Measurements from ENCODE around the gene FETUB. TPM values are rescaled to one million over a fixed set of nuclear protein-coding genes. Genes with fewer than 3 reads are reported as not detected.

The FETUB gene
- total RNA-seq, 4 donors from 2014 or later: not detected

DNA sequence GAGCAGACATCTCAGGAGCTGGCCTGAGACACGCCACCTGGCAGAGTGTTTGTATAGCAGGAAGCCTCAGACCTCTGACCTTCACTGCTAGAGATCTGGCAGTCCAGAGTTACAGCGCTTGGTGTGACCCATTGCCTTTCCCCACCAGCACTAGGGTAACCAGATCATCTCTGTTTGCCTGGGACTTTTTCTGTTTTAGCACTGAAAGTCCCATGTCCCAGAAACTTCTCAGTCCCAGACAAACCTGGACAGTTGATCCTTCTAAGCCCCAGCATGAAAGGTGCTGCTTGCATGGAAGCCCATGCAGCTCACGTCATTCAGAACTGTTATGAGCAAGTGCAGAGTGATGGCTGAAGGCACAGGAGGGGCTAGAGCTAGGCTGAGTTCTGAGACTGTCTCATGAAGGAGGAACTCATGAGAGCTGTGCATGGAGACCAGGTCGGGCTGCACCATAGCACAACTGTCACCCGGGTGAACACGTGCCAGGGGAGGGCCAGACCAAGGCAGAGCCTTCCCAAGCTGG is 45.5 kb upstream of the FETUB start:
- no peak for TF ChIP-seq POLR2A (IDR thresholded peaks at IDR 0.05)
- TF ChIP-seq, protein P1, sequence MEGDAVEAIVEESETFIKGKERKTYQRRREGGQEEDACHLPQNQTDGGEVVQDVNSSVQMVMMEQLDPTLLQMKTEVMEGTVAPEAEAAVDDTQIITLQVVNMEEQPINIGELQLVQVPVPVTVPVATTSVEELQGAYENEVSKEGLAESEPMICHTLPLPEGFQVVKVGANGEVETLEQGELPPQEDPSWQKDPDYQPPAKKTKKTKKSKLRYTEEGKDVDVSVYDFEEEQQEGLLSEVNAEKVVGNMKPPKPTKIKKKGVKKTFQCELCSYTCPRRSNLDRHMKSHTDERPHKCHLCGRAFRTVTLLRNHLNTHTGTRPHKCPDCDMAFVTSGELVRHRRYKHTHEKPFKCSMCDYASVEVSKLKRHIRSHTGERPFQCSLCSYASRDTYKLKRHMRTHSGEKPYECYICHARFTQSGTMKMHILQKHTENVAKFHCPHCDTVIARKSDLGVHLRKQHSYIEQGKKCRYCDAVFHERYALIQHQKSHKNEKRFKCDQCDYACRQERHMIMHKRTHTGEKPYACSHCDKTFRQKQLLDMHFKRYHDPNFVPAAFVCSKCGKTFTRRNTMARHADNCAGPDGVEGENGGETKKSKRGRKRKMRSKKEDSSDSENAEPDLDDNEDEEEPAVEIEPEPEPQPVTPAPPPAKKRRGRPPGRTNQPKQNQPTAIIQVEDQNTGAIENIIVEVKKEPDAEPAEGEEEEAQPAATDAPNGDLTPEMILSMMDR (IDR thresholded peaks at IDR 0.05): no peak
- intact Hi-C loops (cut with DNase I): no loop called here
- Histone ChIP-seq H3K27me3 (no peaks in the 10 kb centered on the region), H3K4me1 (peaks cover 0 to 3% of the 10 kb centered on the region in 2 donors), H3K9me3 (no peaks in the 10 kb centered on the region), H3K36me3 (no peaks in the 10 kb centered on the region), H3K4me3 (replicated peaks in 1 of 3) (no peak overlapping the region), H3K27ac (no peak overlapping the region)
- 72 to 77% methylated on average over 3 to 6 of the region's 6 CpGs for WGBS, 2 donors
- no peak for DNase-seq

DNA sequence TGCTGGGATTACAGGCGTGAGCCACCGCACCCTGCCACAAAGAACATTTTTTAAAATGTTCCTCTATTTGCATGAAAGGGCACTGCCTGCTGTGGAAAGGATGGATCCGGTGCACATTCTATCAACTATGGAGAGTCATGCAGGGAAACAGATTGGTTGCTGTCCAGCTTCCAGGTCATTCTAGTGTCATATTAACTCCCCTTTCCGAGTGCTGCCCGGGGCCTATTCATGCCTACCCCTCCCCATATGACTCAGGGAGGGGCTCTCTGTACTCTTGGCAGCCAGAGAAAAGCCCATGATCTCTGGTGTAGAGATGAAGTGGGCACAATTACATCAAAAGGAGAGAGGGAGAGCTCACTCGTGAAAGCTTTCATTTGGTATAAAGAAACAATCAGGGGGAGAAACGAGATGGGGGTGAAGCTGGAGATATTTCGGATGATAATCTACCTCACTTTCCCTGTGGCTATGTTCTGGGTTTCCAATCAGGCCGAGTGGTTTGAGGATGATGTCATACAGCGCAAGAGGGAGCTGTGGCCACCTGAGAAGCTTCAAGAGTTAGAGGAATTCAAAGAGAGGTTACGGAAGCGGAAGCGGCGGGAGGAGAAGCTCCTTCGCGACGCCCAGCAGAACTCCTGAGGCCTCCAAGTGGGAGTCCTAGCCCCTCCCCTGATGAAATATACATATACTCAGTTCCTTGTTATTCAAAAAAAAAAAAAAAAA is 43.5 kb upstream of the FETUB start:
- no peaks in the 10 kb centered on the region for H3K36me3 ChIP-seq
- H3K9me3 ChIP-seq: no peaks in the 10 kb centered on the region
- H3K4me3 ChIP-seq (replicated peaks in 1 of 3): no peak overlapping the region
- H3K27ac ChIP-seq: no peak overlapping the region
- TF ChIP-seq, protein P1 (IDR thresholded peaks at IDR 0.05): no peak
- no peak for TF ChIP-seq POLR2A (IDR thresholded peaks at IDR 0.05)
- peak; percentile 70 for DNase-seq
- WGBS, 2 donors: 28 to 41% methylated on average over 17 of the region's 17 CpGs
- no peaks in the 10 kb centered on the region for H3K27me3 ChIP-seq
- intact Hi-C loops (cut with DNase I): no loop called here
- H3K4me1 ChIP-seq: peaks cover 0 to 3% of the 10 kb centered on the region in 2 donors

DNA sequence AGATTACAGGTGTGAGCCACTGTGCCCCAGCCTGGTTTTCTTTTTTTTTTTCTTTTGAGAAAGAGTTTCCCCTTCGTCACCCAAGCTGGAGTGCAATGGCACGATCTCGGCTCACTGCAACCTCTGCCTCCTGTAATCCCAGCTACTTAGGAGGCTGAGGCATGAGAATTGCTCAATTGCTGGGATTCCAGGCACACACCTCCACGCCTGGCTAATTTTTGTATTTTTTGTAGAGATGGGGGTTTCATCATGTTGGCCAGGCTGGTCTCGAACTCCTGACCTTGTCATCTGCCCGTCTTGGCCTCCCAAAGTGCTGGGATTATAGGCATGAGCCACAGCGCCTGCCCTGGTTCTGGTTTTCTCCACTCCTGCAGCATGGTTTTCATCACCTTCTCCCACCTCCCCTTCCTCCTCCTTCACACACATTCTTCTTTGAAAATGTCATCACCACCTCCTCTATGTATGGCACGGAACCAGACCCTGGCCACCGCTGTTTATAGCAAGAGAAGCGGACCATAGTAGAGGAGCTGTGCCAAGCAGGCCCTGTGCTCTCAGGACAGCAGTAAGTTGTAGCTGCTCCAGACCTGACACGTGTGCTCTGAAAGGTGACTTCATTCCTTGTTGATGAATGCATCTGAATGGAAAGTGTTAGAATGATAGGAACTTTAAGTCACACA is 42.0 kb upstream of the FETUB start:
- H3K36me3 ChIP-seq: no peaks in the 10 kb centered on the region
- no peaks in the 10 kb centered on the region for H3K9me3 ChIP-seq
- no peak overlapping the region for H3K27ac ChIP-seq
- intact Hi-C loops (cut with DNase I): no loop called here
- WGBS, 2 donors: 63 to 65% methylated on average over 11 of the region's 11 CpGs
- no peaks in the 10 kb centered on the region for H3K27me3 ChIP-seq
- TF ChIP-seq, protein P1 (IDR thresholded peaks at IDR 0.05): no peak
- no peak overlapping the region for H3K4me3 ChIP-seq (replicated peaks in 1 of 3)
- peak; percentile 26 to 65 for DNase-seq
- H3K4me1 ChIP-seq: peaks cover 0 to 3% of the 10 kb centered on the region in 2 donors

DNA sequence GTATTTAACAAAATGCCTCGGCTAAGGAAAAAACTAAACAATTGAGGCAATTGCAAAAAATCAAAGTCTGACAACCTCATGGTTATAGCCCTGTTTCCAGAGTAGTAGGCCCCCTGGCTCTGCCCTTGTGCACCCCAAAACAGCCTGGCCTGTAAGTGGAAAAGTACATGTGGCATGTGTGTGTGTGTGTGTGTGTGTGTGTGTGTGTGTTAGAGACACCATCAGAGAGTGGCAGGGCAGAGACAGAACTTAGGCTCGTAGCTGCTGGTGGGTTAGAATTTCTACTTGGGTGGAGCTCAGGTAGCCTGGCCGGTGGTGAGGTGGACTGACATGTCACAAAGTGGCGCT is 41.4 kb upstream of the FETUB start:
- DNase-seq: no peak
- Histone ChIP-seq H3K4me1 (peaks cover 0 to 3% of the 10 kb centered on the region in 2 donors), H3K4me3 (replicated peaks in 1 of 3) (no peak overlapping the region), H3K27ac (no peak overlapping the region), H3K9me3 (no peaks in the 10 kb centered on the region), H3K36me3 (no peaks in the 10 kb centered on the region), H3K27me3 (no peaks in the 10 kb centered on the region)
- 85 to 89% methylated on average over 4 of the region's 4 CpGs for WGBS, 2 donors
- TF ChIP-seq, protein P1 (IDR thresholded peaks at IDR 0.05): no peak
- no peak for TF ChIP-seq POLR2A (IDR thresholded peaks at IDR 0.05)
- intact Hi-C loops (cut with DNase I): no loop called here

Measured in thyroid gland (tissue), 4 donors.